Epithelial cell of proximal tubule (primary cell): ENCODE measurements around the gene THRSP. TPM values are rescaled to one million over a fixed set of nuclear protein-coding genes. Genes with fewer than 3 reads are reported as not detected.

Experiments used
- DNase-seq: peaks from one replicate; pipeline ENCODE4 v3.0.0-alpha.2; 2011; ENCODE audit warnings: low read depth
- H3K4me3 ChIP-seq: 2 replicates; pipeline ENCODE4 v1.5.1; 2011; ENCODE audit warnings: low read depth, mild to moderate bottlenecking, low read length
- total RNA-seq: library from RNA; depleted of rRNA; stranded (reverse); fragments of >200 nt; gene quantifications from 2 replicates; pipeline ENCODE4 v1.2.3, GENCODE V29; 2015
- TF ChIP-seq, protein P1 (sequence below): conservative IDR thresholded peaks from 2 replicates; pipeline ENCODE4 v1.5.1; 2012; ENCODE audit warnings: low read depth, mild to moderate bottlenecking, low read length

THRSP gene
- total RNA-seq, 1 donor from 2014 or later = not detected

DNA sequence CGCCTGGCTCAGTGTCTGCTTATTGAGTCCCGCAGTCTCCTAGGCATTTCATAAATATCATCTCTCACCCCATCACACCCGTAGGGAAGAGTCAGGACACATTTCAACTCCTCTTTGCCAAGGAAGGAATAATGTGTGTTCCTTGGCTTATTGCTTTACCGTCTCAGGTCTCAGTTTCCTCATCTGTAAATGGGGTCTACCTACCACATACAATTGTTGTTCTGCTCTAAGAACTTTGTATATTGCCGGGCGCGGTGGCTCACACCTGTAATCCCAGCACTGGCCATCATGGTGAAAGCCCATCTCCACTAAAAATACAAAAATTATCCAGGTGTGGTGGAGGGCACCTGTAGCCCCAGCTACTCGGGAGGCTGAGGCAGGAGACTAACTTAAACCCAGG is 3.1 kb upstream of the THRSP start:
- no peak for DNase-seq

DNA sequence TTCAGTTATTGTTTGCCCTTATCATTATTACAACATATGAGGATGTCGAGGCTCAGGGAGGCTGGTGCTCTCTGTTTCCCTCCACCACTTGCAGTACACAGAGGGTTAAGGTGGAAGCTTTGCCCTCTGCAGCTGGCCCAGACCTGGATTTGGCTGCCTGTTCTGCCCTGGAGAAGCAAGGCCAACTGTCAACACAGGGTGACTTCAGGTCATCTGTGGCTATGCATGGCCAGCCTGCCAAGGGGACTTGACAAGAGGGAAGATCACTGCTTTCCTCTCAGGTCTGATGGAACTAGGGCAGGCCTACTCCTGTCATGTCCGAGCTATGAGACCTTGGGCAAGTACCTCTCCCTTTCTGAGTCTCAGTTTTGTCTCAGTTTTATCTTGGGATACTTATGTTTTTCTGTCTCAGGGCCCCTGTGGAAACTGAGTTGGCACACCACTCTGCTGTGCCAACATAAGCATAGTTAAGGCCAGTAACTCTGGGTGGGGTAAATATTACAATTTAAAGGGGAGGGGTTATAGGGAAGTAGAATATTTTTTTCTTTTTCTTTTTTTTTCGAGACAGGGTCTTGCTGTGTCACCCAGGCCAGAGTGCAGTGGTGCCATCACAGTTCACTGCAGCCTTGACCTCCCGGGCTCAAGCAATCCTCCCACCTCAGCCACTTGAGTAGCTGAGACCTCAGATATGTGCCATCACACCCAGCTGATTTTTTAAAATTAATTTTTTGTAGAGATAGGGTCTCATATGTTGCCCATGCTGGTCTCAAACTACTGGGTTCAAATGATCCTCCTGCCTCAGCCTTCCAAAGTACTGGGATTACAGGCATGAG is 2.4 kb upstream of the THRSP start:
- TF ChIP-seq, protein P1, sequence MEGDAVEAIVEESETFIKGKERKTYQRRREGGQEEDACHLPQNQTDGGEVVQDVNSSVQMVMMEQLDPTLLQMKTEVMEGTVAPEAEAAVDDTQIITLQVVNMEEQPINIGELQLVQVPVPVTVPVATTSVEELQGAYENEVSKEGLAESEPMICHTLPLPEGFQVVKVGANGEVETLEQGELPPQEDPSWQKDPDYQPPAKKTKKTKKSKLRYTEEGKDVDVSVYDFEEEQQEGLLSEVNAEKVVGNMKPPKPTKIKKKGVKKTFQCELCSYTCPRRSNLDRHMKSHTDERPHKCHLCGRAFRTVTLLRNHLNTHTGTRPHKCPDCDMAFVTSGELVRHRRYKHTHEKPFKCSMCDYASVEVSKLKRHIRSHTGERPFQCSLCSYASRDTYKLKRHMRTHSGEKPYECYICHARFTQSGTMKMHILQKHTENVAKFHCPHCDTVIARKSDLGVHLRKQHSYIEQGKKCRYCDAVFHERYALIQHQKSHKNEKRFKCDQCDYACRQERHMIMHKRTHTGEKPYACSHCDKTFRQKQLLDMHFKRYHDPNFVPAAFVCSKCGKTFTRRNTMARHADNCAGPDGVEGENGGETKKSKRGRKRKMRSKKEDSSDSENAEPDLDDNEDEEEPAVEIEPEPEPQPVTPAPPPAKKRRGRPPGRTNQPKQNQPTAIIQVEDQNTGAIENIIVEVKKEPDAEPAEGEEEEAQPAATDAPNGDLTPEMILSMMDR = no peak

More for the DNA sequence above, 3.1 kb upstream of the THRSP start:
- TF ChIP-seq, protein P1 = no peak
- no peak overlapping the region for H3K4me3 ChIP-seq

DNA sequence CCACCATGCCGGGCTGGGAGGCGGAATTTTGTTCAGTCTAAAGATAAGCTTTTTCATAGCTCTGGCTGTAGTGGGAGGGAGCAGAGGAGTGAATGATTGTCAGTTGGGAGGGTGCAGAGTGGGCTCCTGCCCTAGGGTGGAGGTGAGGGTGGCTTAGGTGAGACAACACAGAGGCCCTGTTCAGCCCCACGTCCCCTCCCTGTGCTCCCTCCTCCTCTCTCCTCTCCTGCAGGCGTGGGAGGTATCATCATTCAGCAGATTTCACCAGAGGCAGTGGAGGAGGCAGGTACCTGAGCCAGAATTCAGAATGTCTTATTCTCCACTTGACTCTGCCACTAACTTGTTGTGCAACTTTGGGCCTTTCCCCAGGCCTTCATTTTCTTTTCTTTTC is 1.7 kb upstream of the THRSP start:
- no peak overlapping the region for H3K4me3 ChIP-seq
- DNase-seq = no peak
- TF ChIP-seq, protein P1 = no peak

More for the DNA sequence above, 2.4 kb upstream of the THRSP start:
- no peak for DNase-seq
- H3K4me3 ChIP-seq = no peak overlapping the region

DNA sequence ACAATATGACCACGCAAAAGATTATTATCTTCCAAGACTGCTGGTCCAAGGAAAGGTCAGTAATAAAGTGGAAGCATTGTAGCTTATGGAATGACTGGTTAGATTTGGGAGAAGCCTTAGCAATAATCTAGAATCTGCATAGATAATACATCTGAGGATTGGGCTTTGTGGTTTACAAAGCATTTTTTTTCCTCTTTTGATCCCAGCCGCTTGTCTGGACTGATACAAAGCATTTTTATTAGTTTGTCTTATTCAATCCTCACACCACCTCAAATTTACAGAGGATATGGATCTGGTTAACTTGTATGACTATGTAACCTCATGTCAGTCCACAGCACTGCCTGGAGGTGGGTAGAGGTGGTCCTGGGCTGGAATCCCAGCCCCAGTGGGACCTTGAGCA is 990 bp upstream of the THRSP start:
- H3K4me3 ChIP-seq = no peak overlapping the region
- no peak for DNase-seq
- TF ChIP-seq, protein P1 = no peak

DNA sequence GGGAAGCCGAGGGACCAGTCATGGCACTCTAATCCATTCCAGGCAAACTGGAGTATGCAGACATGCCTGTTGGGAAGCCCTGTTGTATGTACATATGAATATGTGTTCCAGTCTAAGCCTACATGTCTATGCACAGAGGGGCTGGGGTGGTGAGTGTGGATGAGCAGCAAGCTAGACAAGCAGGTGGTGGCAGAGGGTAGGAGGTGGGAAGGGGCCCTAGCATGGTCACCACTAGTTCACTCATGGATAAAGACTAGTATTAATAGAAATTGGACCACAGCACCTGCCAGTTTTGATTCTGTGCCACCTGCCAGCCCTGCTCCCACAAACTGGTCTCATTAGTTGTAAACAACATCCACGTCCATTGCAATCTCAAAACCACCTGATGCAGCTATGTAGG is 1.5 kb downstream of the THRSP start:
- DNase-seq = no peak
- TF ChIP-seq, protein P1 = no peak
- no peak overlapping the region for H3K4me3 ChIP-seq

DNA sequence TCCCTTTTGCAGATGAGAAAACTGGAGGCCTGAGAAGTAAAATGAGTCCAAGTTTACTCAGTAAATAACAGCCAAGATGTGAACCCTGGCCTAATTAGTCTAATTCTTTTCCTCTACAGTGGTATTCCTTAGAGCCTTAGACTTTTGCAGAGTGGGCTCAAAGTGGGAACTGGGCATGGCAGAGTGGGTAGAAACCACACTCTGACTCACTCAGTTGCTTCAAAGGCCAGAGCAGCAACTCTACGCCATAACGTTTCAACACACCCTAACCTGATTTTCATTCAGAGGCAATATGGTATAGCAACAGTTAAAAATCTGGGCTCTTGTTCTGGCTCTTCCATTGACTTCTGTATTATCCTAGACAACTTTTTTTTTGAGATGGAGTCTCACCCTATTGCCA is 2.8 kb downstream of the THRSP start:
- no peak for DNase-seq
- TF ChIP-seq, protein P1 = no peak

DNA sequence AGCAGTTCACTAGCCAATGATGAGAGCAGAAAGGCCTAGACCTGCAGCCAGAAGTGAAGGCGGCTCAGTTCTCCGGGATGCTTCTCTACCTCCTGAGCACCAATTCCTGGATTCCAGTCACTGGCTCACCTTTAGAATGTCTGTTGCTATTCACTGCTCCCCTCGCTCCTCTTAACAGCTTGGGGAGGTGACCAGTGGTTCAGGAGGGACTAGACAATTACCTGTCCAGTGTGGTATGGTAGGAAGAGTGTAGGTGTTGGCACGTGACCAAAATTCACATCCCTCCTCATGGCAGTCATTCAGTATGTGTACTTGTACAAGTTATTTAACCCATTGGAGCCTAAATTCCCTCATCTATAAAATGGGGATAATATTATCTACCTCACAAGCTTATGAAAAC is 4.0 kb downstream of the THRSP start:
- DNase-seq = no peak
- H3K4me3 ChIP-seq = no peak overlapping the region
- TF ChIP-seq, protein P1 = no peak

More for the DNA sequence above, 2.8 kb downstream of the THRSP start:
- no peak overlapping the region for H3K4me3 ChIP-seq
